Midbrain (tissue), 1 donor: ENCODE data around the gene PRG2.
"Not testable (repeated sequence)": the region's sequence is repeated elsewhere in the genome, so short reads cannot be mapped to it uniquely, and the experiment has no call there.

Experiments used
- DNase-seq: peaks from one replicate; lab custom pipeline; 2025; lab: John Stamatoyannopoulos, UW

Gene PRG2

GRCh38 chr11:57368106-57368844 lies 22.2 kb downstream of the PRG2 start:
- no peak for DNase-seq

- no peak for DNase-seq
Measured at GRCh38 chr11:57364851-57365660, 25.4 kb downstream of the PRG2 start.

GRCh38 chr11:57363131-57364080 lies 27.0 kb downstream of the PRG2 start:
- DNase-seq, result no peak

- no peak for DNase-seq
Measured at GRCh38 chr11:57361926-57362325, 28.5 kb downstream of the PRG2 start.

- DNase-seq, result not testable (repeated sequence)
Measured at GRCh38 chr11:57361420-57361819, 29.0 kb downstream of the PRG2 start.

- no peak for DNase-seq
Measured at GRCh38 chr11:57360991-57361390, 29.5 kb downstream of the PRG2 start.

GRCh38 chr11:57359896-57360690 lies 30.4 kb downstream of the PRG2 start:
- no peak for DNase-seq

- no peak for DNase-seq
Measured at GRCh38 chr11:57359396-57359795, 31.1 kb downstream of the PRG2 start.

GRCh38 chr11:57358991-57359390 lies 31.5 kb downstream of the PRG2 start:
- no peak for DNase-seq

- no peak for DNase-seq
Measured at GRCh38 chr11:57358543-57358961, 31.9 kb downstream of the PRG2 start.

- no peak for DNase-seq
Measured at GRCh38 chr11:57357856-57358255, 32.6 kb downstream of the PRG2 start.

GRCh38 chr11:57357310-57357709 lies 33.1 kb downstream of the PRG2 start:
- no peak for DNase-seq

GRCh38 chr11:57356268-57356667 lies 34.2 kb downstream of the PRG2 start:
- DNase-seq, result no peak

GRCh38 chr11:57354699-57355098 lies 35.8 kb downstream of the PRG2 start:
- no peak for DNase-seq

- no peak for DNase-seq
Measured at GRCh38 chr11:57353852-57354251, 36.6 kb downstream of the PRG2 start.

- no peak for DNase-seq
Measured at GRCh38 chr11:57353446-57353845, 37.0 kb downstream of the PRG2 start.

- DNase-seq, result no peak
Measured at GRCh38 chr11:57353036-57353435, 37.4 kb downstream of the PRG2 start.

- peak; percentile 52 for DNase-seq
Measured at GRCh38 chr11:57349491-57350274, 40.8 kb downstream of the PRG2 start.

- no peak for DNase-seq
Measured at GRCh38 chr11:57348636-57349313, 41.7 kb downstream of the PRG2 start.

GRCh38 chr11:57348052-57348451 lies 42.4 kb downstream of the PRG2 start:
- DNase-seq, result no peak
